ENCODE results near the gene PIWIL1.

PIWIL1 gene

DNA sequence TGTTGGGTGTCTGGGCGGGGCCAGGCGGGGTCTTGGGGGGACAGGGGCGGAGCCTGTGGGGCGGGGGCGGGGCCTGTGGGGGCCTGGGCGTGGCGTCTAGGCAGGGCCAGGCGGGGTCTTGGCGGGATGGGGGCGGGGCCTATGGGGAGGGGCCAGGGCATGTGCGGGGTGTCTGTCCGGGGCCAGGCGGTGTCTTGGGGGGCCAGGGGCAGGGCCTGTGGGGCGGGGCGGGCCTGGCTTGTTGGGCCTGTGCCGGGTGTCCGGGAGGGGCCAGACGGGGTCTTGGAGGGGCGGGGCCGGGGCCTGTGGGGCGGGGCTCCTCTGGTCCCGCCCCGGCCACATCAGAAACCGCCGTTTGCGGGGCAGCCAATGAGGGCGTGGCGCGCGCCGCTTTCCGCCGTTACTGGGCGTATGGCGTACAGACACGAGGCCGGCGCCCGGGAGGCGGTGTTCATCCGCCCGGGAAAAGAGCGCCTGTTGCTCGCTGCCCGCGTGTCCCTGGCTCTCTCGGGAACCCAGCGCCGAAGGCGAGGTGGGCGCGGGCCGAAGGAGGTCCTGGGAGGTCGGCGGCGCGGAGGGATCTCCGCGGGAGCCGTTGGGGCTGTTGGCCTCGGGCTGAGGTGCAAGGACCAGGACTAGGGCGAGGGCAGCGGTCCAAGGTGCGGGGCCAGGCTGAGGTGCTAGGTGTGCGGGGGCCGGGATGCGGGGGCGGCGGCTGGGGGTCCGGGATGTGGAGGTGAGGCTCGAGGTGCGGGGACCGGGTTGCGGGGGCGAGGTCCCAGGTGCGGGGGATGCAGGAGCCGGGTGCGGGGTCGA, at the start of gene PIWIL1:
TSS of gene PIWIL1 (plus strand) at position 400 of the 816 bp plus-strand sequence. CDS start 4,705 bp downstream, outside the sequence.
- Histone ChIP-seq H3K27me3 (ENCODE audit: control insufficient read depth in 1 of 2, insufficient read depth in 2 of 2, low read length in 2 of 2) (peaks cover 4 to 24% of the 10 kb centered on the region in 2 donors), H3K9ac (ENCODE audit: low read length) (no peak within 1 kb of the TSS), H3K27ac (ENCODE audit: low read depth, low read length) (no peak within 1 kb of the TSS), H3K9me3 (ENCODE audit: low read length) (no peaks in the 10 kb centered on the region), H3K4me3 (ENCODE audit: low read depth in 1 of 2, low read length in 2 of 2) (no peak within 1 kb of the TSS), H3K36me3 (ENCODE audit: insufficient read depth, low read length) (no peaks in the 10 kb centered on the region), H3K4me1 (ENCODE audit: insufficient read depth, low read length) (no peaks in the 10 kb centered on the region)

DNA sequence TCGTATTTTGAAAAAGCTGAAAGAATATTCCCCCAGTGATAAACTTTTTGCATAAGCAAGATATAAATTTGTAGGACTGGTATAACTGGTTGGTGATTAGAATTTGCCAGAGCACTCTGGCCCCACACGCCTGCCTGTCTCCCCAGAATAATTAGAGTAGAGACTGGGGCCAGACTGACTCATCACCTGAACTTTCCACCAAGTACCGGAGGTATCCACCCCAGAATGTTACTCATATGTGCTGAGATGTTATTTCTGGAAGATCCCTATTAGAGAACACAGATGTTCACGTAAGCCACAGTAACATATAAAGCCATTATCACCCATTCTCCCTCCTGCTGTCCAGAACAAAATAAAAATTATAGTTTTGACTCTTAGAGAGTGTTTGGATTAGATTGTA, 49.5 kb upstream of the PIWIL1 start:
- Histone ChIP-seq H3K9me3 (ENCODE audit: low read length) (peaks cover 3% of the 10 kb centered on the region), H3K27ac (ENCODE audit: low read depth, low read length) (no peak overlapping the region), H3K4me1 (ENCODE audit: insufficient read depth, low read length) (no peaks in the 10 kb centered on the region), H3K9ac (ENCODE audit: low read length) (no peak overlapping the region), H3K4me3 (ENCODE audit: low read depth in 1 of 2, low read length in 2 of 2) (no peak overlapping the region), H3K36me3 (ENCODE audit: insufficient read depth, low read length) (no peaks in the 10 kb centered on the region), H3K27me3 (ENCODE audit: control insufficient read depth in 1 of 2, insufficient read depth in 2 of 2, low read length in 2 of 2) (no peaks in the 10 kb centered on the region)

DNA sequence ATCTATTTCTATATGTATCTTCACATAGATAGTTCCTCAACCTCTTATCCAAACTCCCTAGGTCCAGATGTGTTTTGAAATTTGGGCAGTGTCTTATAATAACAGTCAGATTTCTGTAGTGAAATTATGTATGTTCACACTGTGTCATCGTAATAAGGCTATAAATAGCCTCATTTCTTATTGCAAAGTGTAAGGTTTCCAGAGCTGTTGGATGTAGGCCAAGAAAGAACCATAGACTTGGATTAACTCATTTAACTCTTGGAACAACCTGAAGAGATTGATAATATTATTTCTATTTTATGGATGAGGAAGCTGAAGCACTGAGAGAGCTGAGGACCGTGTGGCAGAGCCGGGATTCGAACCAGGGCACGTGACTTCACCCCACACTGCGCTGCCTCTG, 49.0 kb upstream of the PIWIL1 start:
- Histone ChIP-seq H3K27me3 (ENCODE audit: control insufficient read depth in 1 of 2, insufficient read depth in 2 of 2, low read length in 2 of 2) (no peaks in the 10 kb centered on the region), H3K36me3 (ENCODE audit: insufficient read depth, low read length) (no peaks in the 10 kb centered on the region), H3K9ac (ENCODE audit: low read length) (no peak overlapping the region), H3K27ac (ENCODE audit: low read depth, low read length) (no peak overlapping the region), H3K4me1 (ENCODE audit: insufficient read depth, low read length) (no peaks in the 10 kb centered on the region), H3K4me3 (ENCODE audit: low read depth in 1 of 2, low read length in 2 of 2) (no peak overlapping the region), H3K9me3 (ENCODE audit: low read length) (peaks cover 7% of the 10 kb centered on the region)

DNA sequence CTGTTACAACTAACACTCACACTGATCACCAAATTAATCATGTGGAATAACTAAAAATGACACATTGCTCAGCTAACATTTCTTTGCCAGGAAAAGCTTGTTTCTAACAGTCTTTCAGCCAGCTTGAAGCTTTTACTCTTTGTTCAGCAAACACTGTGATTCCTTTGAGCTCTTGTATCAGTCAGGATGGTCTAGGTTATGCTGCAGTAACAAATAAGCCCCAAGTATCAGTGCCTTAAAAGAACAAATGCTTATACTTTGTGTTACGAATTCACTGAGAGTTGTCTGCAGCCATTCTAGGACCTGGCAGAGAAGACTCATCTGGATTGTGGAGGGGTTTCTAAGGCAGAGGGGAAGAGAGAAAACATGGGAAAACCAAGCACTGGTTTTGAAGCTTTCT, 47.6 kb upstream of the PIWIL1 start:
- H3K27me3 ChIP-seq (ENCODE audit: control insufficient read depth in 1 of 2, insufficient read depth in 2 of 2, low read length in 2 of 2), result no peaks in the 10 kb centered on the region
- H3K4me3 ChIP-seq (ENCODE audit: low read depth in 1 of 2, low read length in 2 of 2), result no peak overlapping the region
- no peaks in the 10 kb centered on the region for H3K4me1 ChIP-seq (ENCODE audit: insufficient read depth, low read length)
- H3K9ac ChIP-seq (ENCODE audit: low read length), result no peak overlapping the region
- no peaks in the 10 kb centered on the region for H3K36me3 ChIP-seq (ENCODE audit: insufficient read depth, low read length)
- no peak overlapping the region for H3K27ac ChIP-seq (ENCODE audit: low read depth, low read length)
- peaks cover 7% of the 10 kb centered on the region for H3K9me3 ChIP-seq (ENCODE audit: low read length)

DNA sequence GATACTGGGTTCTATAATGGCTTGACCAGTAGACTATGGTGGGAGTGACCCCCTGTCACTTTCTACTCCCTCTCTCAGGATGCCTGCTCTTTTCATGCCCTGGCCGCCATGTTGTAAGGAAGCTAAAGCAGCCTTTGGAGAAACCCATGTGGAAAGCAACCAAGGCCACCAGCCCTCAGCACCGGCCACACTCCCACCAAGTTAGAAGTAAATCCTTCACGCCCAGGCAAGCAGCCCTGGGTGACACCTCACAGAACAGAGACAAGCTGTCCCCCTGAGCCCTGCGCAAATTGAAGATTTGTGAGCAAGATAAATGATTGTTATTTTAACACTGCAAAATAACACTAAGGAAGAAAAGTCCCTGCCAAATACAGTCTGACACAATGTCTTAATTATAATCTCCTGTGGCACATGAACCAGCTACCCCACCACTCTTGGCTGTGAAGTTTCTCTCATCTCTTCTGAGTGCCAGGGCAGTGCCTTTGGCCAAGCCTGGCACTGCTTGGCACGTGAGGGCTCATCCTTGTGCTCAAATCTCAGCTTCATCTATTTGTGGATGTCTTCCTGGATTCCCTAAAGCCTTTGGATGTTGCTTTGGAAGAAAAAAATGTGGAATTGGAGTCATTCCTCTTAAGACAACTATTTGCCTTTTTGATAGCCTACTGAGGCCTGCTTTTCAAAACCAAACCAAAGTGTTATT, 39.2 kb upstream of the PIWIL1 start:
- no peak overlapping the region for H3K27ac ChIP-seq (ENCODE audit: low read depth, low read length)
- H3K36me3 ChIP-seq (ENCODE audit: insufficient read depth, low read length), result no peaks in the 10 kb centered on the region
- no peak overlapping the region for H3K4me3 ChIP-seq (ENCODE audit: low read depth in 1 of 2, low read length in 2 of 2)
- H3K9me3 ChIP-seq (ENCODE audit: low read length), result peaks cover 1% of the 10 kb centered on the region
- H3K27me3 ChIP-seq (ENCODE audit: control insufficient read depth in 1 of 2, insufficient read depth in 2 of 2, low read length in 2 of 2), result no peaks in the 10 kb centered on the region
- no peaks in the 10 kb centered on the region for H3K4me1 ChIP-seq (ENCODE audit: insufficient read depth, low read length)
- H3K9ac ChIP-seq (ENCODE audit: low read length), result no peak overlapping the region

DNA sequence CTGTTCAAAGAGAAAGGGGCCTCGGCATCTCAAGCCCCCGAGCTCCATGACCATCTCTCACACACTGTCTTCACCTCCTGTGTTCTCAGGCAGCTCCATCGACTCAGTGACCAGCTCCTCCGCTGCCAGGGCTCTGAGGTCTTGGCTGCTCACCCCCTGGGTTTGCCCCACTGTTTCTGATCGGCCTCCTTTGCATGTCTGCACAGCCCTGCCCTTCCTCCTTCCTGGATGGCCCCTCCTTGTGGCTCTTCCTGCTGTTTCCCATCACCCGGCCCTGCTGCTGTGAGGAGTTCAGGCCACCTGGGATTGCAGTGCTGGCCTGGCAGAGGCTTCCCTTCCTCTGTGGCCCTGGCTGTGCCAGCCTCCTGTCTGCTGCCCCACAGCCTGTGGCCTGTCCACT, 38.1 kb upstream of the PIWIL1 start:
- Histone ChIP-seq H3K27ac (ENCODE audit: low read depth, low read length) (no peak overlapping the region), H3K4me1 (ENCODE audit: insufficient read depth, low read length) (peaks cover 6% of the 10 kb centered on the region), H3K9ac (ENCODE audit: low read length) (no peak overlapping the region), H3K36me3 (ENCODE audit: insufficient read depth, low read length) (no peaks in the 10 kb centered on the region), H3K4me3 (ENCODE audit: low read depth in 1 of 2, low read length in 2 of 2) (no peak overlapping the region), H3K27me3 (ENCODE audit: control insufficient read depth in 1 of 2, insufficient read depth in 2 of 2, low read length in 2 of 2) (no peaks in the 10 kb centered on the region), H3K9me3 (ENCODE audit: low read length) (no peaks in the 10 kb centered on the region)

DNA sequence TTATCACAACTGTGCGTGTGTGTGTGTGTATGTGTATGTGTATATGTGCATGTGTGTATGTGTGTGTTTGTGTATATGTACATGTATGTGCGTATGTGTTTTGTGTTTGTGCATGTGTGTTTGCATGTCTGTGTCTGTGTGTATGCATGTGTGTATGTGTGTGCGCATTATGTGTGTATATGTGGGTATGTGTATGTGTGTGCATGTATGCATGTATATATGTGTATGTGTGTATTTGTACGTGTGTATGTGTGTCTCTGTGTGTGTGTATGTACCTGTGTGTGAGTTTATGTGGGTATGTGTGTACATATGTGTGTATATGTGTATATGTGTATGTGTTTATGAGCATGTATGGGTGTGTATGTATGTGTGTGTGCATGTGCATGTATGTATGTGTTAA, 37.6 kb upstream of the PIWIL1 start:
- H3K27me3 ChIP-seq (ENCODE audit: control insufficient read depth in 1 of 2, insufficient read depth in 2 of 2, low read length in 2 of 2), result no peaks in the 10 kb centered on the region
- H3K27ac ChIP-seq (ENCODE audit: low read depth, low read length), result no peak overlapping the region
- H3K9ac ChIP-seq (ENCODE audit: low read length), result no peak overlapping the region
- H3K9me3 ChIP-seq (ENCODE audit: low read length), result no peaks in the 10 kb centered on the region
- H3K4me1 ChIP-seq (ENCODE audit: insufficient read depth, low read length), result peaks cover 6% of the 10 kb centered on the region
- H3K4me3 ChIP-seq (ENCODE audit: low read depth in 1 of 2, low read length in 2 of 2), result no peak overlapping the region
- no peaks in the 10 kb centered on the region for H3K36me3 ChIP-seq (ENCODE audit: insufficient read depth, low read length)

DNA sequence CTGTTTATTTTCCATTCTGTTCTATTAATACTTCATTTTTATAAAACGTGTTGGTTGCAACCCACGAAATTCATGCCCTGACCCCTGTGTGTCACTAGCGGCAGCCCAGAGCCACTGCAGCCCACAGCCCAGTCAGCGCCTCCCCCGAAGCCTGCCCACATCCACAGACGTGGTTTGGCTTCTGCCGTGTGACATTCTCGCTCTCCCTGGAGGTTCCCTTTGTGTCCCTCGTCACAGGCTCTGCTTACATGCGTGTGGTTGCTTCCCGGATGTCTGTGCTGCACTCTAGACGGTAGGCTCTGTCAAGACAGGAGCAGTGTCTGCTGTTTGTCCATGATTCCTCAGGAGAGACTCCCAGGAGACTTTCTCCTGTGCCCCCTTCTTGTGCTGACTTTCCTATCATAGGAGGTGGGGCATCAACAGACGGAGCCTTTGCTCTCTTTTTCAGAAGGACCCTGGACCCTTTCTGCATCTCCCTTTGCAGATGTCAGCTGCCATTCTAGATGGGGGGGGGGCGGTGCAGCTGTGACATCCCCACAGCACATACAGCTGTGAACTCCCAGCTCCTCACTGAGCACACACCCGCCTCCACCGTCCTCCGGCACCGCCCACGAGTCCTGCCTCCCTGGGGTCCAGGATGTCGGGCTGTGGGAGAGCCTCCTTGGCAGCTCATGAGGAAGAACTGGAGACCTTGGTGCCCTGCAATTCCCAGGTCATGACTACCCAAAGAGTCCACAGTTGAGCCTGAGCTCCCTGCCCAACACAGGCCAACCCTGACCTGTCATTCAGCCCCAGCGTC, 36.8 kb upstream of the PIWIL1 start:
- Histone ChIP-seq H3K9ac (ENCODE audit: low read length) (no peak overlapping the region), H3K4me1 (ENCODE audit: insufficient read depth, low read length) (peaks cover 6% of the 10 kb centered on the region), H3K9me3 (ENCODE audit: low read length) (no peaks in the 10 kb centered on the region)

DNA sequence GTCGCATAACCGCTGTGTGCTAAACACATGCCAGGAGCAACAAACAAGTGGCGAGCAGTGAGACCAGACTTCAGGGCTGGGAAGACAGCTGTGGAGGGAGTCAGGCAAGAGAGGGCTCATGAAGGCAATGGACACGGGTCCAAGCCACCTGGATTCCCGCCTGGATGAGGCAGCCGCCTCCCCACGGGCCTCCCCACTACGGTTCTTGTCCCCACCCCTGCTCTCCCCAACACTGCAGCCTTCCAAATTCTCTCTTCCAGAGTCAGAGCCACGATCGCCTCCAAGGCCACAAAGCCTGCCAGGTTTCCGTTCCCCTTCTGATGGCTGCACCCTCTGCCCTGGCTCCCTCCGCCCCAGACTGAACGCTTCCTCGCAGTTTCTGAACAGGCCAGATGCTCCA, 36.1 kb upstream of the PIWIL1 start:
- Histone ChIP-seq H3K36me3 (ENCODE audit: insufficient read depth, low read length) (no peaks in the 10 kb centered on the region), H3K9me3 (ENCODE audit: low read length) (no peaks in the 10 kb centered on the region), H3K27ac (ENCODE audit: low read depth, low read length) (no peak overlapping the region), H3K4me3 (ENCODE audit: low read depth in 1 of 2, low read length in 2 of 2) (no peak overlapping the region), H3K4me1 (ENCODE audit: insufficient read depth, low read length) (peaks cover 6% of the 10 kb centered on the region), H3K27me3 (ENCODE audit: control insufficient read depth in 1 of 2, insufficient read depth in 2 of 2, low read length in 2 of 2) (no peaks in the 10 kb centered on the region), H3K9ac (ENCODE audit: low read length) (no peak overlapping the region)

More for the DNA sequence above, 36.8 kb upstream of the PIWIL1 start:
- Histone ChIP-seq H3K4me3 (ENCODE audit: low read depth in 1 of 2, low read length in 2 of 2) (no peak overlapping the region), H3K27me3 (ENCODE audit: control insufficient read depth in 1 of 2, insufficient read depth in 2 of 2, low read length in 2 of 2) (no peaks in the 10 kb centered on the region), H3K36me3 (ENCODE audit: insufficient read depth, low read length) (no peaks in the 10 kb centered on the region), H3K27ac (ENCODE audit: low read depth, low read length) (no peak overlapping the region)

DNA sequence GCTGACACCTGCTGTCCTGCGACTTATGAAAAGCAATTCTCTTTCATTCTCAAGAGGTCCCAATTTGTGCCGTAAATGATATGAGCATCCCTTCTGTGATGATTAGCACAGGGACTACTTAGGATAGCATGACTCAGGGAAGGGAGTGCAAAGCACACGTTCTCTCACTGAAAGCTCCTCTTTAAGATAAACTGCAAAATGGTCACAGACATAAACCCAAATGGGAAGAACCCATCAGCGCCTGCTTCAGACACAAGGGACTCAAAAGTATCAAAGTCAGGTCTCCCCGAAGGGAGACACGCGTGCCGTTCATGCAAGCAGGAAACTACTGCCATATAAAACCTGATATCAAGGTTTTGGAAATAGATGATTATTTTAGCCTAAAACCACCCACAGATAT, 33.9 kb upstream of the PIWIL1 start:
- Histone ChIP-seq H3K36me3 (ENCODE audit: insufficient read depth, low read length) (no peaks in the 10 kb centered on the region), H3K27me3 (ENCODE audit: control insufficient read depth in 1 of 2, insufficient read depth in 2 of 2, low read length in 2 of 2) (no peaks in the 10 kb centered on the region), H3K9me3 (ENCODE audit: low read length) (no peaks in the 10 kb centered on the region), H3K9ac (ENCODE audit: low read length) (no peak overlapping the region), H3K4me3 (ENCODE audit: low read depth in 1 of 2, low read length in 2 of 2) (no peak overlapping the region), H3K27ac (ENCODE audit: low read depth, low read length) (no peak overlapping the region), H3K4me1 (ENCODE audit: insufficient read depth, low read length) (peaks cover 6% of the 10 kb centered on the region)

DNA sequence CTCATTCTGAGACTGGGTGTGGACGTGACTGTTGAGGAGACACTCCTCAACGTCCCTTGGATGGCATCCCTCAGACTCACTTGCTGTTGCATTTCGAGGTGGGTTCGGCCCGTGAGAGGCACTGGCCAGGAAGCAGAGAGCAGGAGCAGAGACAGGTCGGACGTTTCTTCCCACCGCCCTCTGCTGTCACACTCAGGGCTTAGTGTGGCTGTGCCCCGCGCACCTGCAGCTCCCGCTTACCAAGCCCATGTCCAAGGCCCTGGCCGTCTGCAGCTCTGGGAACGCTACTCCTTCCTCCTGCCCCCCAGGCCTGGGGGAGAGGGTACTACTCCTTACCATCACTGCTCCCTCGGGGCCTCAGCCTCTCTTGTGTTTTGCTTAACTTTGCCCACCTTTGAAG, 29.8 kb upstream of the PIWIL1 start:
- H3K36me3 ChIP-seq (ENCODE audit: insufficient read depth, low read length), result no peaks in the 10 kb centered on the region
- no peak overlapping the region for H3K9ac ChIP-seq (ENCODE audit: low read length)
- no peaks in the 10 kb centered on the region for H3K9me3 ChIP-seq (ENCODE audit: low read length)
- no peak overlapping the region for H3K27ac ChIP-seq (ENCODE audit: low read depth, low read length)
- no peak overlapping the region for H3K4me3 ChIP-seq (ENCODE audit: low read depth in 1 of 2, low read length in 2 of 2)
- no peaks in the 10 kb centered on the region for H3K27me3 ChIP-seq (ENCODE audit: control insufficient read depth in 1 of 2, insufficient read depth in 2 of 2, low read length in 2 of 2)
- peaks cover 6% of the 10 kb centered on the region for H3K4me1 ChIP-seq (ENCODE audit: insufficient read depth, low read length)
